A673 (cell line): ENCODE measurements around the gene ROR2. TPM values are rescaled to one million over a fixed set of nuclear protein-coding genes. Genes with fewer than 3 reads are reported as not detected.

Experiments
- BruUV-seq: library from RNA; stranded (reverse); fragments of 400-500 nt; replicated peaks from 2 replicates; lab custom pipeline; 2021; lab: Mats Ljungman, UMichigan
- CTCF ChIA-PET: fragments of 300-600 bp; sonication (Branson Sonifier 250); formaldehyde crosslinking; loops from one replicate; lab custom pipeline; 2022; ENCODE audit warnings: antibody characterized with exemption; lab: Charles Lee
- POLR2A ChIA-PET: fragments of 300-600 bp; sonication (Branson Sonifier 250); formaldehyde crosslinking; loops from one replicate; lab custom pipeline; 2022; ENCODE audit warnings: antibody characterized with exemption; ENCODE audit not compliant: low non-redundant PET; lab: Charles Lee
- DNase-seq: peaks from one replicate; pipeline ENCODE4 v3.0.0-alpha.2; 2015; ENCODE audit warnings: low spot score
- H3K27ac ChIP-seq: fragments of 200-600 bp; sonication (generic); 2 replicates; pipeline ENCODE4 v1.5.1; 2016; ENCODE audit warnings: mixed run types, low read depth, mild to moderate bottlenecking, mixed read lengths, antibody characterized with exemption, low read length; ENCODE audit not compliant: poor library complexity, severe bottlenecking
- H3K27me3 ChIP-seq: fragments of 200-600 bp; sonication (generic); replicated peaks from 2 replicates; pipeline ENCODE4 v1.6.1; 2017; ENCODE audit warnings: mixed run types, low read depth, mild to moderate bottlenecking, mixed read lengths, antibody characterized with exemption, low read length; ENCODE audit not compliant: insufficient read depth, poor library complexity
- H3K36me3 ChIP-seq: fragments of 200-600 bp; sonication (generic); 2 replicates; pipeline ENCODE4 v1.6.1; 2016; ENCODE audit warnings: mixed run types, mild to moderate bottlenecking, mixed read lengths, antibody characterized with exemption, low read length; ENCODE audit not compliant: insufficient read depth, poor library complexity, severe bottlenecking
- H3K4me1 ChIP-seq: fragments of 200-600 bp; sonication (generic); 2 replicates; pipeline ENCODE4 v1.6.1; 2017; ENCODE audit warnings: mixed run types, mild to moderate bottlenecking, mixed read lengths, antibody characterized with exemption, low read length; ENCODE audit not compliant: insufficient read depth, poor library complexity, severe bottlenecking
- H3K4me3 ChIP-seq: fragments of 200-600 bp; sonication (generic); 2 replicates; pipeline ENCODE4 v1.5.1; 2016; ENCODE audit warnings: low read depth, mixed run types, mild to moderate bottlenecking, mixed read lengths, low read length; ENCODE audit not compliant: poor library complexity, severe bottlenecking
- H3K9me3 ChIP-seq: fragments of 200-600 bp; sonication (generic); 2 replicates; pipeline ENCODE4 v1.6.1; 2016; ENCODE audit warnings: mixed run types, low read depth, mild to moderate bottlenecking, mixed read lengths, antibody characterized with exemption, low read length; ENCODE audit not compliant: poor library complexity, severe bottlenecking
- EZH2 ChIP-seq: fragments of 200-600 bp; sonication (generic); IDR thresholded peaks from 2 replicates; pipeline ENCODE4 v1.6.1; 2017; ENCODE audit warnings: borderline replicate concordance, low read depth, mild to moderate bottlenecking, mixed read lengths, antibody characterized with exemption, low read length; ENCODE audit not compliant: poor library complexity, severe bottlenecking
- intact Hi-C: fragments of 100-400 bp; cut with micrococcal nuclease; formaldehyde crosslinking; loops from one replicate; pipeline ENCODE4 v1.10.0; 2022; ENCODE audit not compliant: unreplicated experiment
- total RNA-seq: library from RNA; stranded (reverse); gene quantifications from 2 replicates; pipeline ENCODE4 v1.2.3, GENCODE V29; 2021
- TF ChIP-seq, protein P1 (sequence below): fragments of 300-800, 200-600 bp; sonication (generic); conservative IDR thresholded peaks from 2 replicates; pipeline ENCODE4 v1.5.1; 2017; ENCODE audit warnings: low read depth, mild to moderate bottlenecking, antibody characterized with exemption, low read length, moderate library complexity, mixed read lengths

Gene ROR2
- total RNA-seq, 1 experiment from 2014 or later, result 12.3 TPM

- no TSS peak for BruUV-seq
- TF ChIP-seq EZH2, result no peak
- TF ChIP-seq, protein P1, sequence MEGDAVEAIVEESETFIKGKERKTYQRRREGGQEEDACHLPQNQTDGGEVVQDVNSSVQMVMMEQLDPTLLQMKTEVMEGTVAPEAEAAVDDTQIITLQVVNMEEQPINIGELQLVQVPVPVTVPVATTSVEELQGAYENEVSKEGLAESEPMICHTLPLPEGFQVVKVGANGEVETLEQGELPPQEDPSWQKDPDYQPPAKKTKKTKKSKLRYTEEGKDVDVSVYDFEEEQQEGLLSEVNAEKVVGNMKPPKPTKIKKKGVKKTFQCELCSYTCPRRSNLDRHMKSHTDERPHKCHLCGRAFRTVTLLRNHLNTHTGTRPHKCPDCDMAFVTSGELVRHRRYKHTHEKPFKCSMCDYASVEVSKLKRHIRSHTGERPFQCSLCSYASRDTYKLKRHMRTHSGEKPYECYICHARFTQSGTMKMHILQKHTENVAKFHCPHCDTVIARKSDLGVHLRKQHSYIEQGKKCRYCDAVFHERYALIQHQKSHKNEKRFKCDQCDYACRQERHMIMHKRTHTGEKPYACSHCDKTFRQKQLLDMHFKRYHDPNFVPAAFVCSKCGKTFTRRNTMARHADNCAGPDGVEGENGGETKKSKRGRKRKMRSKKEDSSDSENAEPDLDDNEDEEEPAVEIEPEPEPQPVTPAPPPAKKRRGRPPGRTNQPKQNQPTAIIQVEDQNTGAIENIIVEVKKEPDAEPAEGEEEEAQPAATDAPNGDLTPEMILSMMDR, result no peak
- no peaks in the 10 kb centered on the region for H3K36me3 ChIP-seq
- no peaks in the 10 kb centered on the region for H3K27me3 ChIP-seq
- DNase-seq, result no peak
- intact Hi-C loops, result no loop called here
- POLR2A ChIA-PET, result no interaction called here
- H3K4me1 ChIP-seq, result no peaks in the 10 kb centered on the region
- H3K27ac ChIP-seq, result no peak overlapping the region
- CTCF ChIA-PET, result interaction anchor here (0.6 to 0.9 kb wide), 2 partner anchors 8 to 215 kb away, joined by 3 read pairs; no protein-coding TSS in a partner anchor
- no peak overlapping the region for H3K4me3 ChIP-seq
- no peaks in the 10 kb centered on the region for H3K9me3 ChIP-seq
Observed at GRCh38 chr9:91735049-91735448, 215.0 kb downstream of the ROR2 start.

DNA sequence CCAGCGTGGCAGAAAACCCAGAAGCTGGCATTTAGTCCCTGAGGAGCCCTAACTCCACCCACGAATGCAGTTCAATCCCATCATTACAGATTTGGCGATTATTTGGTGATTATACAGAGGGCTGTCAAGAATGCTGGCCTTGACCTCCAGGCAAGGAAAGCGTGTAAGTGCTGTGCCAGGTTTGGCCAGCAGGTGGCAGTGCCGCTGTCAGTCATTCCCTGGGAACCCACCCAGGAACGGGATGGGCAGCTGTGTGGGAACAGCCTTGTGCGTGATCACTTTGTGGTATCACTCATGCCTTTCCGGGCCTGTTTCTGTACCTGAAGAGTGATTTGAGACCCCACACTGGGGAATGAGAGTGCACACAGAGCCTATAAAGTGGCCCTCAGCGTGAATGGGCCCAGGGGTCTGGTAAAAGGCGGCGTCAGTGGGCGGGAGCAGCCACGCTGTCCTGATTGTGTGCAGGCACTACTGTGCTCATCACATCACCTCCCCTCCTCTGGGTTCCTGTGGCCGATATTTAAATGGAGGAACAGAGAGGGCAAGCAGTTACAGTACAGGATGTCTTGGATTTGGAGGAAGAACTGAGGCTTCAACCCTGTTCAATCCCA, 215.6 kb downstream of the ROR2 start:
- Histone ChIP-seq H3K36me3 (no peaks in the 10 kb centered on the region), H3K4me3 (no peak overlapping the region), H3K4me1 (no peaks in the 10 kb centered on the region), H3K9me3 (no peaks in the 10 kb centered on the region), H3K27me3 (no peaks in the 10 kb centered on the region), H3K27ac (no peak overlapping the region)
- ChIA-PET CTCF (interaction anchor here (0.9 kb wide), 1 partner anchor 216 kb away, joined by 3 read pairs; no protein-coding TSS in a partner anchor), POLR2A (interaction anchor here (0.6 kb wide), 1 partner anchor 1671 kb away, joined by 3 read pairs; no protein-coding TSS in a partner anchor)
- intact Hi-C loops, result no loop called here
- no peak for TF ChIP-seq EZH2
- TF ChIP-seq, protein P1, result peak; percentile 98
- peak; percentile 69 for DNase-seq
- no TSS peak for BruUV-seq

DNA sequence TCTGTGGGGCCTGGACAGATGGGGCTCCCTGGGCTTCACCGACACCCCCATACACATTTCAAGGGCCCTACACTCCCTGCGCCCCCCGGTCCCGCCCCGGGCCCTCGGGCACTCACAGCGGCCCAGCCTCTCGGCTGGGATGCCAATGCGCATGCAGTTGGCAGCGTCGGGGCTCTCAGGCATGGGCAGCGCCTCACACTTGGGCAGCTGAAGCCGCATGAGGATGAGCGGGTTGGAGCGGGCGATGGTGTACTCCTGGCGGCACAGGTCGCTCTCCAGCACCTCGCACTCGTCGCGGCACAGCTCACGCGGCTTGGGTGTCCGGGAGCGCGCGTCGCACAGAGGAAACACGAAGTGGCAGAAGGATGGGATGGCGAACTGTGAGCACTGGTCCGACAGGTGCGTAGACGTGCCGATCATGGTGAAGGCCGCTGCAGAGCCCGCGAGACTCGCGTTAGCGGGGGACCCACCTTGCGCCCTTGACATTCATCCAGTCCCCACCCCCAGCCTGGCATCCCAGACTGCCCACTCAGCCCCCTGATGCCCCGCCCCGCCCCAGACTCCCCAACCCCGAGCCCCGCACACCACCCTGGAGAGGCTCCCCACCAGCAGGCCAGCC, 216.9 kb downstream of the ROR2 start:
- Histone ChIP-seq H3K4me3 (no peak overlapping the region), H3K27ac (no peak overlapping the region), H3K36me3 (no peaks in the 10 kb centered on the region), H3K9me3 (no peaks in the 10 kb centered on the region), H3K27me3 (no peaks in the 10 kb centered on the region), H3K4me1 (no peaks in the 10 kb centered on the region)
- TF ChIP-seq EZH2, result no peak
- TF ChIP-seq, protein P1, result no peak
- POLR2A ChIA-PET, result no interaction called here
- CTCF ChIA-PET, result no interaction called here
- DNase-seq, result no peak
- intact Hi-C loops, result no loop called here
- BruUV-seq, result no TSS peak
